DOHH2 (cell line): ENCODE results near the gene GRB14.

Experiments used
- CTCF ChIP-seq: fragments of 200-600 bp; sonication (generic); IDR thresholded peaks from one replicate; pipeline ENCODE4 v1.5.1; 2014; ENCODE audit warnings: antibody characterized with exemption, mild to moderate bottlenecking, low read depth, low read length; ENCODE audit not compliant: poor library complexity, severe bottlenecking
- EZH2phosphoT487 ChIP-seq: fragments of 200-600 bp; sonication (generic); IDR thresholded peaks from 2 replicates; pipeline ENCODE4 v1.6.1; 2017; ENCODE audit warnings: borderline replicate concordance, mild to moderate bottlenecking, antibody characterized with exemption, low read length, moderate library complexity, mixed read lengths

GRCh38 chr2:164561416-164561815 lies 59.9 kb downstream of the GRB14 start:
- no peak for TF ChIP-seq CTCF
- no peak for TF ChIP-seq EZH2phosphoT487
